Right cardiac atrium (tissue), 5 donors: ENCODE measurements around the gene OR7D2. TPM values are rescaled to one million over a fixed set of nuclear protein-coding genes. Genes with fewer than 3 reads are reported as not detected.
"Not testable (repeated sequence)": the region's sequence is repeated elsewhere in the genome, so short reads cannot be mapped to it uniquely, and the experiment has no call there.

ENCODE experiments used
- ATAC-seq, 2 donors: fragments of 200-7000 bp; cut with Tn5 transposase; one replicate each; pipeline versions ENCODE4 v1.8.0 to v1.9.1; 2020; ENCODE audit warnings: moderate library complexity in 2 of 2, mild to moderate bottlenecking in 1 of 2
- DNase-seq, 3 donors: peaks; one replicate each; pipeline ENCODE4 v3.0.0-alpha.2; 2020
- H3K27ac ChIP-seq: one replicate; pipeline ENCODE4 v1.5.1; 2013; ENCODE audit warnings: mild to moderate bottlenecking, low read length, control low read depth, moderate library complexity
- H3K27me3 ChIP-seq: one replicate; pipeline ENCODE4 v1.6.1; 2013; ENCODE audit not compliant: control insufficient read depth, insufficient read depth
- H3K4me1 ChIP-seq: one replicate; pipeline ENCODE4 v1.6.1; 2013; ENCODE audit warnings: low read length; ENCODE audit not compliant: control insufficient read depth, insufficient read depth
- H3K4me3 ChIP-seq: one replicate; pipeline ENCODE4 v1.5.1; 2013; ENCODE audit warnings: low read length, control low read depth
- H3K9me3 ChIP-seq: one replicate; pipeline ENCODE4 v1.6.1; 2013; ENCODE audit warnings: low read length; ENCODE audit not compliant: control insufficient read depth
- WGBS: extraction: QIAGEN DNeasy Blood & Tissue Kit; methylation state at CpG from one replicate; pipeline ENCODE4 v1.1.7; 2013; 5-methylcytosine and 5-hydroxymethylcytosine counted together
- intact Hi-C, 4 donors: fragments of 100-400 bp; cut with DNase I; formaldehyde crosslinking; loops; one replicate each; pipeline versions ENCODE4 v1.11.0 to v1.14.0; 2022 to 2023
- polyA plus RNA-seq: library from polyadenylated mRNA; stranded (reverse); fragments of 200-250 nt; gene quantifications from one replicate; pipeline ENCODE4 v1.2.3, GENCODE V29; 2013
- total RNA-seq, 4 donors: library from RNA; stranded (reverse); fragmentation: NEBNext Ultra II Directional; extraction: Animal tissue kit (Norgen Biotek cat#: 25700); gene quantifications; one replicate each; pipeline ENCODE4 v1.2.1, GENCODE V29; 2021
- donor health status: healthy with polysubstance abuse.
- donor health status: DM: no; HTN: yes; CAD: no.
- donor health status: DM: no; HTN: no; CAD: no.
- donor health status: DM: no; HTN: yes; CAD: no; lungs with severe emphysema.
- donor health status: DM: yes; HTN: yes; CAD: no.

The OR7D2 gene
- total and polyA plus RNA-seq, 5 donors, result 0.09 to 0.44 (median 0.11) TPM; not detected in 2

- 98% methylated on average over 4 of the region's 4 CpGs for WGBS
- DNase-seq (no peak), ATAC-seq (no peak)
- no peak overlapping the region for H3K27ac ChIP-seq
- intact Hi-C loops, result no loop called here
- H3K9me3 ChIP-seq, result no peaks in the 10 kb centered on the region
- H3K27me3 ChIP-seq, result no peaks in the 10 kb centered on the region
- no peaks in the 10 kb centered on the region for H3K4me1 ChIP-seq
- H3K4me3 ChIP-seq, result no peak overlapping the region
Observed at GRCh38 chr19:9155591-9155990, 23.2 kb upstream of the OR7D2 start.

GRCh38 chr19:9156304-9156703 lies 22.5 kb upstream of the OR7D2 start:
- H3K9me3 ChIP-seq, result no peaks in the 10 kb centered on the region
- ATAC-seq (no peak), DNase-seq (no peak)
- H3K4me3 ChIP-seq, result no peak overlapping the region
- 84% methylated on average over 1 of the region's 1 CpG for WGBS
- H3K27ac ChIP-seq, result no peak overlapping the region
- H3K4me1 ChIP-seq, result no peaks in the 10 kb centered on the region
- H3K27me3 ChIP-seq, result no peaks in the 10 kb centered on the region
- intact Hi-C loops, result no loop called here

- DNase-seq (no peak), ATAC-seq (no peak)
- no peaks in the 10 kb centered on the region for H3K4me1 ChIP-seq
- no peaks in the 10 kb centered on the region for H3K9me3 ChIP-seq
- no peak overlapping the region for H3K27ac ChIP-seq
- no peak overlapping the region for H3K4me3 ChIP-seq
- intact Hi-C loops, result no loop called here
- 98% methylated on average over 13 of the region's 13 CpGs for WGBS
- H3K27me3 ChIP-seq, result no peaks in the 10 kb centered on the region
Observed at GRCh38 chr19:9159891-9160290, 18.9 kb upstream of the OR7D2 start.

GRCh38 chr19:9161427-9161826 lies 17.4 kb upstream of the OR7D2 start:
- DNase-seq (no peak), ATAC-seq (no peak)
- WGBS, result 98% methylated on average over 12 of the region's 12 CpGs
- H3K4me1 ChIP-seq, result no peaks in the 10 kb centered on the region
- intact Hi-C loops, result no loop called here
- H3K4me3 ChIP-seq, result no peak overlapping the region
- H3K27me3 ChIP-seq, result no peaks in the 10 kb centered on the region
- no peaks in the 10 kb centered on the region for H3K9me3 ChIP-seq
- H3K27ac ChIP-seq, result no peak overlapping the region

GRCh38 chr19:9165261-9165660 lies 13.5 kb upstream of the OR7D2 start:
- H3K27ac ChIP-seq, result no peak overlapping the region
- intact Hi-C loops, result no loop called here
- no peaks in the 10 kb centered on the region for H3K9me3 ChIP-seq
- no peak for DNase-seq
- no peaks in the 10 kb centered on the region for H3K27me3 ChIP-seq
- no peak overlapping the region for H3K4me3 ChIP-seq
- ATAC-seq, result no peak
- 94% methylated on average over 3 of the region's 3 CpGs for WGBS
- no peaks in the 10 kb centered on the region for H3K4me1 ChIP-seq

- Histone ChIP-seq H3K4me3 (no peak overlapping the region), H3K27ac (no peak overlapping the region), H3K4me1 (peaks cover 2% of the 10 kb centered on the region), H3K27me3 (no peaks in the 10 kb centered on the region), H3K9me3 (no peaks in the 10 kb centered on the region)
- WGBS, result 92% methylated on average over 4 of the region's 4 CpGs
- DNase-seq, result no peak
- no peak for ATAC-seq
- intact Hi-C loops, result no loop called here
Observed at GRCh38 chr19:9166846-9167245, 11.9 kb upstream of the OR7D2 start.

GRCh38 chr19:9171393-9171991 lies 7.3 kb upstream of the OR7D2 start:
- intact Hi-C loops, result no loop called here
- peaks cover 2% of the 10 kb centered on the region for H3K4me1 ChIP-seq
- H3K9me3 ChIP-seq, result no peaks in the 10 kb centered on the region
- no peak overlapping the region for H3K27ac ChIP-seq
- no peak overlapping the region for H3K4me3 ChIP-seq
- H3K27me3 ChIP-seq, result no peaks in the 10 kb centered on the region
- DNase-seq (no peak), ATAC-seq (peak in 1 of 2 donors; percentile 29)
- 74% methylated on average over 6 of the region's 6 CpGs for WGBS

- no peak for ATAC-seq
- H3K27ac ChIP-seq, result no peak overlapping the region
- DNase-seq, result no peak
Observed at GRCh38 chr19:9175326-9175725, 3.5 kb upstream of the OR7D2 start.

GRCh38 chr19:9183000-9183399 lies 4.2 kb downstream of the OR7D2 start:
- 92% methylated on average over 17 of the region's 17 CpGs for WGBS
- no peak overlapping the region for H3K27ac ChIP-seq
- no peak overlapping the region for H3K4me3 ChIP-seq
- H3K27me3 ChIP-seq, result no peaks in the 10 kb centered on the region
- H3K4me1 ChIP-seq, result no peaks in the 10 kb centered on the region
- H3K9me3 ChIP-seq, result no peaks in the 10 kb centered on the region
- ATAC-seq (no peak), DNase-seq (no peak)
- intact Hi-C loops, result no loop called here

More at GRCh38 chr19:9175326-9175725, 3.5 kb upstream of the OR7D2 start:
- intact Hi-C loops, result no loop called here
- Histone ChIP-seq H3K9me3 (no peaks in the 10 kb centered on the region), H3K27me3 (no peaks in the 10 kb centered on the region), H3K4me1 (peaks cover 2% of the 10 kb centered on the region), H3K4me3 (no peak overlapping the region)
- 93% methylated on average over 5 of the region's 5 CpGs for WGBS

GRCh38 chr19:9187191-9187590 lies 8.4 kb downstream of the OR7D2 start:
- Histone ChIP-seq H3K27me3 (no peaks in the 10 kb centered on the region), H3K9me3 (no peaks in the 10 kb centered on the region), H3K4me1 (no peaks in the 10 kb centered on the region), H3K27ac (no peak overlapping the region), H3K4me3 (no peak overlapping the region)
- WGBS, result 84% methylated on average over 6 of the region's 6 CpGs
- no peak for ATAC-seq
- no peak for DNase-seq
- intact Hi-C loops, result no loop called here

GRCh38 chr19:9189535-9189934 lies 10.8 kb downstream of the OR7D2 start:
- DNase-seq, result no peak
- Histone ChIP-seq H3K9me3 (no peaks in the 10 kb centered on the region), H3K27me3 (no peaks in the 10 kb centered on the region), H3K27ac (no peak overlapping the region), H3K4me1 (no peaks in the 10 kb centered on the region), H3K4me3 (no peak overlapping the region)
- 76% methylated on average over 7 of the region's 7 CpGs for WGBS
- intact Hi-C loops, result no loop called here
- no peak for ATAC-seq

- H3K9me3 ChIP-seq, result not testable (repeated sequence)
Observed at GRCh38 chr19:9198044-9198443, 19.3 kb downstream of the OR7D2 start.

More at GRCh38 chr19:9198044-9198443, 19.3 kb downstream of the OR7D2 start:
- WGBS, result 67% methylated on average over 2 of the region's 2 CpGs
- H3K27ac ChIP-seq, ATAC-seq, H3K4me3 ChIP-seq, H3K27me3 ChIP-seq, DNase-seq, intact Hi-C loops, H3K4me1 ChIP-seq: not testable (repeated sequence)
